HG03039 (cell line): Measurements from ENCODE around the gene DCDC2B.
"Not testable (repeated sequence)": the region's sequence is repeated elsewhere in the genome, so short reads cannot be mapped to it uniquely, and the experiment has no call there.

Source experiments
- ATAC-seq: cut with Tn5 transposase; IDR thresholded peaks from one replicate; pipeline ENCODE4 v1.9.1; 2021; ENCODE audit warnings: mild to moderate bottlenecking, moderate library complexity; ENCODE audit not compliant: unreplicated experiment

The DCDC2B gene

GRCh38 chr1:32208891-32209328 lies at the start of gene DCDC2B:
Gene DCDC2B, plus strand, starts transcription at chr1:32209089. Its CDS starts 5 bp downstream, at chr1:32209094.
- no peak for ATAC-seq

- ATAC-seq: no peak
Observed at GRCh38 chr1:32159189-32159588, 49.7 kb upstream of the DCDC2B start.

GRCh38 chr1:32163405-32163804 lies 45.5 kb upstream of the DCDC2B start:
- no peak for ATAC-seq

DNA sequence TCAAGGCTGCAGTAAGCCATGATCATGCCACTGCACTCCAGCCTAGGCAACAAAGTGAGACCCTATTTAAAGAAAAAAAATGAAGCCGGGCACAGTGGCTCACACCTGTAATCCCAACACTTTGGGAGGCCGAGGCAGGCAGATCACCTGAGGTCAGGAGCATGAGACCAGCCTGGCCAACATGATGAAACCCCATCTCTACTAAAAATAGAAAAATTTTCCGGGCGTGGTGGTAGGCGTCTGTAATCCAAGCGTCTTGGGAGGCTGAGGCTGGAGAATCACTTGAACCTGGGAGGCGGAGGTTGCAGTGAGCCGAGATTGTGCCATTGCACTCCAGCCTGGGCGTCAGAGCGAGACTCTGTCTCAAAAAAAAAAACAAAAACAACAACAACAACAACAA lies 43.3 kb upstream of the DCDC2B start:
- ATAC-seq: not testable (repeated sequence)

DNA sequence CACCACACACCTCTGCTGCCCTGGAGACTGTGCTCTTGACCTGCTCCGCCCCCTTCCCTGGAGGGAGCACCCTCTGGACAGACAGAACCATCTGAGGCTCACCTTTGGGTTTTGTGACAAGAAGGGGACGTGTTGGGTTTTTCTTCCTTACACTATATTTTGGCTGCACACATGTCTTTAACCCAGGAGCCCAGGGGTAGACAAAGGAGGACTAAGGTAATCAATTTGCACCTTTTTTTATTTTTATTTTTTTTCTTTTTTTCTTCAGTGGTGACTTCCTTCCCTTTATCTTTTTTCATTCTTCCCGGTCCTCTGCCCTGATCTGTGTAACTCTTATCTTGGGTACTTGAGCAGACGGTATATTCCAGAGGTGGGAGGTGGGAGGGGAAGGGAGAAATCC lies 37.9 kb upstream of the DCDC2B start:
- ATAC-seq: no peak

GRCh38 chr1:32172621-32173245 lies 36.2 kb upstream of the DCDC2B start:
- ATAC-seq: no peak

- ATAC-seq: no peak
Observed at GRCh38 chr1:32178380-32179192, 30.3 kb upstream of the DCDC2B start.

- no peak for ATAC-seq
Observed at GRCh38 chr1:32179193-32179442, 29.8 kb upstream of the DCDC2B start.

GRCh38 chr1:32179443-32180185 lies 29.3 kb upstream of the DCDC2B start, which contains the start of gene TXLNA:
Gene TXLNA, plus strand, starts transcription at chr1:32179675. Its CDS starts 671 bp downstream, at chr1:32180346.
- ATAC-seq: peak; percentile 75

DNA sequence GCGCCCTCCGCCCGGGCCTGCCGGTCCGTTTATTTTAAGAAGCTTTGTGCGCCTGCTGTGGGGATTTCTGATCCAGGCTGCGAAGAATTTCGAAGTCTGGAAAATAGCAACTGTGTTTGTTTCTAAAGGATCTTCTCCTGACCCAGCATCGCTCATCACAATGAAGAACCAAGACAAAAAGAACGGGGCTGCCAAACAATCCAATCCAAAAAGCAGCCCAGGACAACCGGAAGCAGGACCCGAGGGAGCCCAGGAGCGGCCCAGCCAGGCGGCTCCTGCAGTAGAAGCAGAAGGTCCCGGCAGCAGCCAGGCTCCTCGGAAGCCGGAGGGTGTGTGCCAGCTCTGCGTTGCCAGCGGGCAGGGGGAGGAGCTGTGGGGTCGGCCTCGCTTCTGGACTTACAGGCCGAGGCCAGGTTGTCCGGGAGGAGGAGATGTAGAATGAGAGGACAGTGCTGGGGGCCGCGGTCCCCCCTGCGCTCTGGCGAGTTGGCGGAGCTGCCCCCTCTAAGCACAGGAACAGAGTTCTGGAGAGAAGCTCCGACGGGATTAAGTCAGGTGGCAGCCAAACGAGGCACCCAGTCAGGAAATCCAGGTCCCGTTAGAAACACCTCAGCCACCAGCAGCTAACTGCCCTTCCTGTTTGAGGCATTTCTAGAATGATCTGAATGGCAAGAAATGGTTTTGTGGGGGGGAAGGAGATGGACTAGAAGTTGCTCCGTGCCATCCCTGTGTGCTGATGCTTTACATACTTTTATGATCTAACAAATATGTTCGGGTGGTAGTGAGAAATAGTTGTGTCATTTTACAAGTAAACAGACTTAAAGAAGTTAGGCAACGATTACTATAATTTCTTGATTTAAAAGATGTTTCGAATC lies 28.5 kb upstream of the DCDC2B start:
- no peak for ATAC-seq

GRCh38 chr1:32181065-32181464 lies 27.8 kb upstream of the DCDC2B start:
- ATAC-seq: no peak

- ATAC-seq: no peak
Observed at GRCh38 chr1:32181563-32181962, 27.3 kb upstream of the DCDC2B start.

DNA sequence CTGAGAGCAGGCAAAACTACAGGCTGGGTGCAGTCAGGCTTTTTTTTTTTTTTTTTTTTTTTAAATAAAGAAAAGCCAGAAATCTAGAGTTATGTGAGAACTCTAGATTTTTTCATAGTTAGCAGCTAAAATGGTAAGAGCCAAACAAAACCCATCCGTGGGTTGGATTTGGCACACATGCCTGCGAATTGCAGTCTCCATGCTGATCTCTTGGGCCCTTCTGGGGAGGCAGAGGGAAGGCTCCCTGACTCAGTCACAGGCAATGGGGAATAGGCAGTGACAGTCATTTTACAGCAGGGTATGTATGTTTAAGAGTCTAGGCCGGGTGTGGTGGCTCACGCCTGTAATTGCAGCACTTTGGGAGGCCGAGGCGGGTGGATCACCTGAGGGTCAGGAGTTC lies 26.8 kb upstream of the DCDC2B start:
- no peak for ATAC-seq

DNA sequence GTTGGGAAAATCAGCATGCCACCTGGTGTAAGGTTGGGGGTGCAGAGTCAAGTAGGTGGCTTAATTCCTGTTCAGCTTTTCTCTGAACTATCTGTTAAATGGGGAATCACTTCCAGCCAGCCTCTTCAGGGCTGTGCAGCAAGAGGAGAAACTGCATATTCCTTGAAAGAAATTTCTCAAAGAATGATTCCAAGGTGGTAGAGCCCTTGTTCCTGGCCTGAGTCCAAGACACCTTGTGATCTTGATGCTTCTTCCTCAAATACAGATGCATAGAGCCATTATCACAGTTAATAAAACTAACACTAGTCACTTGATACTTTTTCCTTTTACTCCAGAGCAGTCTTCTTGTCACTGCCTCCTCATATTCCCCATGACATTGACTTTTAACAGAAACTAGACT lies 24.2 kb upstream of the DCDC2B start:
- no peak for ATAC-seq

DNA sequence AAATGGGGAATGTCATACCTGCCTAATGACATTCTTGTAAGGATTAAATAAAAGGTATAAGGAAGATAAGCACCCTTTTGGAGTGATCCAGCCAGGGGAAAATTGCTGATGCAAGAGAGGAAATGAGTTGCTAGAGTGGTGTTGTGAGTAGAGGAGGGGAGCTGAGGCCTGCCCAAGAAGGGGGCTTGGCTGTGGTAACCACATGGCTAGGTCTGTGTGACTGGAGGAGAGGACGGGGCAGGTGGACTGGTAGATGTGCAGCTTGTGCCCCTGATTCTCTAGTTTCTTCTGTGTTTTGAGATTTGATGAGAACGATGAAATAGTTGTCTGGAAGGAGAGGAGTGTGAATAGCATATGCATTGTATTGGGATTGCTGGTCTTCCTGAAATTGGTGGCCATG lies 22.8 kb upstream of the DCDC2B start:
- ATAC-seq: no peak

DNA sequence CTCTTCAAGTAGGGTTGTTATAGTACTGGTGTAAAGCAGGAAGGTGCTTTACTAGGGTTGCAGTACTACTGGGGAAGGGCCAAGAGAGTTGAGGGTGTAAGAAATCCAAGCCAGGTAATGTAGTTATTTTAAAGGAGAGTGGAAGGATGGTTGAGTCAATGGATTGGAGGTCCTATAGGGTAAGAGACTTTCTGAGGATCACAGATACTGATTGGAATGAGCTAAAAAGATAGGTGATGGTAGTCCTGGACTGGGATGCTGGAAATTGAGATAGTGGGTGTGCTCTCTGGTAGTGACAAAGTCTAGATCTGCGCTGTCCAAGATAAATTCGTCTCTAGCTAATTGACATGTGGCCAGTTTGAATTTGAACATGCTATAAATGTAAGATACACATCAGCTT lies 22.4 kb upstream of the DCDC2B start:
- ATAC-seq: no peak

- no peak for ATAC-seq
Observed at GRCh38 chr1:32187850-32188249, 21.0 kb upstream of the DCDC2B start.

- no peak for ATAC-seq
Observed at GRCh38 chr1:32192220-32192948, 16.5 kb upstream of the DCDC2B start.

- no peak for ATAC-seq
Observed at GRCh38 chr1:32194984-32195383, 13.9 kb upstream of the DCDC2B start.

DNA sequence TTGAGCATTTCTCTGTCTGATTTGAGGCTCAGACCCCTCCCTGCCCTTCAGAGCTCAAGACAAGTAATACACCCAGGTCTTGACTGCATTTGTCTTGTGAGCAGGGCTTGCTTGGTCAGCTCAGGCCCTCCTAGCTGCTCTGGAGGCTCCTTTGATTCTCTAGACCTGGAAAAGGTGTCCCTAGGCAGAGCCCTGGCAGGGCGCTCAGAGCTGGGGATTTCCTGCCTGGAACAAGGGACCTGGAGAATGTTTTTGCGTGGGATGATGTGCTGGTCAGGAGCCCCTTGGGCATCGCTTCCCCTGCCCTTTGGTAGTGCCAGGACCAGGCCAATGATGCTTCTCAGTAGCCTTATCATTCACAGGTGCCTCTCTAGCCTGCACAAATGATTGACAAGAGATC lies 13.4 kb upstream of the DCDC2B start:
- ATAC-seq: no peak
